HL-60 (cell line): ENCODE results near the gene SLC22A23.

Experiments
- DNase-seq, 2 experiments: peaks; one replicate each; pipeline ENCODE4 v3.0.0-alpha.2; 2010 to 2020; ENCODE audit warnings: low read depth in 1 of 2, low spot score in 1 of 2
- H3K27ac ChIP-seq: fragments of 250-450 bp; sonication (Bioruptor Pico); replicated peaks from 2 replicates; pipeline ENCODE4 v1.5.1; 2020; ENCODE audit warnings: mild to moderate bottlenecking, moderate library complexity
- H3K27me3 ChIP-seq: fragments of 250-450 bp; sonication (Bioruptor Pico); 2 replicates; pipeline ENCODE4 v1.5.1; 2021; ENCODE audit warnings: mild to moderate bottlenecking, moderate library complexity; ENCODE audit not compliant: insufficient read depth, poor library complexity, severe bottlenecking
- H3K4me3 ChIP-seq: replicated peaks from 2 replicates; pipeline ENCODE4 v1.5.1; 2011; ENCODE audit warnings: mild to moderate bottlenecking, control low read depth, low read length; ENCODE audit not compliant: insufficient read depth
- GABPA ChIP-seq: IDR thresholded peaks from 2 replicates; pipeline ENCODE4 v1.6.1; 2012; ENCODE audit warnings: low read depth
- POLR2AphosphoS5 ChIP-seq: IDR thresholded peaks from 2 replicates; pipeline ENCODE4 v1.6.1; 2012; ENCODE audit warnings: low read depth
- REST ChIP-seq: IDR thresholded peaks from 2 replicates; pipeline ENCODE4 v1.6.1; 2012; ENCODE audit warnings: low read depth; ENCODE audit not compliant: insufficient replicate concordance
- SPI1 ChIP-seq: IDR thresholded peaks from 2 replicates; pipeline ENCODE4 v1.6.1; 2012; ENCODE audit warnings: low read depth, mild to moderate bottlenecking, borderline replicate concordance
- TF ChIP-seq, protein P1 (sequence below): IDR thresholded peaks from one replicate; pipeline ENCODE4 v1.5.1; 2011; ENCODE audit warnings: low read length, control low read depth, inconsistent platforms; ENCODE audit not compliant: insufficient read depth

Gene SLC22A23

DNA sequence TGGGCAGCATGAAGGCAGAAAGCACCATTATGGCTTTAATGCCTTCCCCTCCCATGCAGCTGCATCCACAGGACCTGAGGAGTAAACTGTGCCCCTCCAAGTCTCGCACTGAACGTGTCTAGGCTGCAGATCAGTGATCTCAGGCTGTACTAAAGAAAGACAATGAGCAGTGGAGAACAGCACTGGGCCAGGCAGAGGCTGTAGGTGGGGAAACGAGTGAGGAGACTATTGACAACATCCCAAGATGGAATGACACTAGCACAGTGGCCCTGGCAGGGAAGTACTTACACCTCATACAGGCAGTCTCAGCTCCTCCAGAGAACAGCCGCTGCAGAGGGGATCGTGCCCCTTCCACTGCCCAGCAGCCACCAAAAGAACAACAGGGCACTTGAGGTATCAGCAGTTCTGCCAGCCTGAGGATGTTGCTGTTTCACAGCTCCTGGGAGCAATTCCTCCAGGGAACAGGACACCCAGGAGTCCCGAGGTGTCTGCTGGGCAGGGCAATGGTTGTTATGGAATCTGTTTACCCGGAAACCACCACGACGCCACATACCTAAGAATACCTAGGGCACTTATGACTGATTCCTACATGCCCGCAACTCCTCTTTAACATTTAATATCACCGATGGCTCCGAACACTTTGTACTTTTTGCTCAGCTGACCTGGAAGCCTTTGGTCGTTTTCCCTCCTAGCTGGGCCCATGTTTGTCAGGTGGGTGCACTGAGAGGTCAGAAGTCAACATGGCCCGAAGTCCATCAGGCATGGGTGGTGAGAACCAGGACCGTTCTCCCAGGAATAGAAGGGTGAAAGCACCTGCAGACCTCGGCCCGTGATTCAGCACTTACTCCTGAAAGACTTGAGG, 79.1 kb downstream of the SLC22A23 start:
- H3K4me3 ChIP-seq = no peak overlapping the region
- DNase-seq = no peak
- H3K27ac ChIP-seq = no peak overlapping the region
- H3K27me3 ChIP-seq = peaks cover 2% of the 10 kb centered on the region
- TF ChIP-seq POLR2AphosphoS5 = no peak
- TF ChIP-seq, protein P1, sequence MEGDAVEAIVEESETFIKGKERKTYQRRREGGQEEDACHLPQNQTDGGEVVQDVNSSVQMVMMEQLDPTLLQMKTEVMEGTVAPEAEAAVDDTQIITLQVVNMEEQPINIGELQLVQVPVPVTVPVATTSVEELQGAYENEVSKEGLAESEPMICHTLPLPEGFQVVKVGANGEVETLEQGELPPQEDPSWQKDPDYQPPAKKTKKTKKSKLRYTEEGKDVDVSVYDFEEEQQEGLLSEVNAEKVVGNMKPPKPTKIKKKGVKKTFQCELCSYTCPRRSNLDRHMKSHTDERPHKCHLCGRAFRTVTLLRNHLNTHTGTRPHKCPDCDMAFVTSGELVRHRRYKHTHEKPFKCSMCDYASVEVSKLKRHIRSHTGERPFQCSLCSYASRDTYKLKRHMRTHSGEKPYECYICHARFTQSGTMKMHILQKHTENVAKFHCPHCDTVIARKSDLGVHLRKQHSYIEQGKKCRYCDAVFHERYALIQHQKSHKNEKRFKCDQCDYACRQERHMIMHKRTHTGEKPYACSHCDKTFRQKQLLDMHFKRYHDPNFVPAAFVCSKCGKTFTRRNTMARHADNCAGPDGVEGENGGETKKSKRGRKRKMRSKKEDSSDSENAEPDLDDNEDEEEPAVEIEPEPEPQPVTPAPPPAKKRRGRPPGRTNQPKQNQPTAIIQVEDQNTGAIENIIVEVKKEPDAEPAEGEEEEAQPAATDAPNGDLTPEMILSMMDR = no peak
- TF ChIP-seq SPI1 = no peak
- TF ChIP-seq GABPA = no peak
- TF ChIP-seq REST = no peak

- no peak overlapping the region for H3K4me3 ChIP-seq
- H3K27me3 ChIP-seq = no peaks in the 10 kb centered on the region
- TF ChIP-seq GABPA = no peak
- no peak for TF ChIP-seq POLR2AphosphoS5
- no peak for TF ChIP-seq REST
- TF ChIP-seq, protein P1 = no peak
- no peak for TF ChIP-seq SPI1
- H3K27ac ChIP-seq = no peak overlapping the region
- no peak for DNase-seq
Observed at GRCh38 chr6:3376893-3377535, 79.8 kb downstream of the SLC22A23 start.

DNA sequence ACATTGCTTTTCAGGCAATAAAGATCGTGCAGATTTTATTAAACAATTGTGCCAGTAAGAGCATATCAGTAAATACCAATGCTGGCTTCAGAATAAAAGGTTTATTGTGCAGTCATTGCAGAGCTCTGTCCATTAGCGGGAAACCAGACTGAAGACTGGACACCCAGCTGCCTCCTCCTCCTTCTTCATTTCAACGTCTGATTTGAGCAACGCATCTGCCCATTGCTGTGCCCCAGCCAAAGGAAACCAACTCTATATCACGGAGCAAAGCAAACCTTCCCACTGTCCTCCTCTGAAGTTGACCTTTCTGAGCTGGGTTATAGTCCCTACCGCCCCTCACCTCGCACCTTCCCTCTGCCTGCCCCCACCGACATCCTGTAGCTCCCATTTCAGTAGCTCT, 80.8 kb downstream of the SLC22A23 start:
- no peak for DNase-seq
- Histone ChIP-seq H3K27ac (no peak overlapping the region), H3K4me3 (no peak overlapping the region), H3K27me3 (peaks cover 4% of the 10 kb centered on the region)
- TF ChIP-seq, protein P1 = no peak
- TF ChIP-seq REST (no peak), POLR2AphosphoS5 (no peak), SPI1 (no peak), GABPA (no peak)
